Caco-2 (cell line): ENCODE results near the gene CLDN6. TPM values are rescaled to one million over a fixed set of nuclear protein-coding genes. Genes with fewer than 3 reads are reported as not detected.

Experiments
- BruUV-seq: library from RNA; stranded (reverse); fragments of 400-500 nt; replicated peaks from 2 replicates; lab custom pipeline; 2021; lab: Mats Ljungman, UMichigan
- CTCF ChIA-PET: fragments of 300-600 bp; sonication (Branson Sonifier 250); formaldehyde crosslinking; loops from one replicate; lab custom pipeline; 2022; ENCODE audit warnings: antibody characterized with exemption; lab: Charles Lee
- POLR2A ChIA-PET: fragments of 300-600 bp; sonication (Branson Sonifier 250); formaldehyde crosslinking; loops from one replicate; lab custom pipeline; 2022; ENCODE audit warnings: antibody characterized with exemption; lab: Charles Lee
- DNase-seq, 2 experiments: peaks; one replicate each; pipeline versions ENCODE4 v3.0.0 to v3.0.0-alpha.2; 2020 to 2022
- H3K27me3 ChIP-seq: replicated peaks from 2 replicates; pipeline ENCODE4 v1.6.0; 2011; ENCODE audit warnings: low read length; ENCODE audit not compliant: control insufficient read depth, insufficient read depth
- H3K36me3 ChIP-seq: 2 replicates; pipeline ENCODE4 v1.5.1; 2011; ENCODE audit warnings: low read length; ENCODE audit not compliant: control insufficient read depth, insufficient read depth
- H3K4me1 ChIP-seq: fragments of 250-450 bp; sonication (Bioruptor Pico); 2 replicates; pipeline ENCODE4 v1.5.1; 2020; ENCODE audit warnings: mild to moderate bottlenecking
- H3K4me3 ChIP-seq: 2 replicates; pipeline ENCODE4 v1.5.1; 2011; ENCODE audit warnings: low read depth, mild to moderate bottlenecking, control low read depth, low read length
- H3K9me3 ChIP-seq: fragments of 250-450 bp; sonication (Bioruptor Pico); 2 replicates; pipeline ENCODE4 v1.5.1; 2020; ENCODE audit warnings: mild to moderate bottlenecking, moderate library complexity
- H3K27ac Mint-ChIP-seq: one replicate; pipeline ENCODE4 v1.8.0; 2022; ENCODE audit warnings: mixed read lengths; ENCODE audit not compliant: unreplicated experiment
- H3K27me3 Mint-ChIP-seq: one replicate; pipeline ENCODE4 v1.8.0; 2022; ENCODE audit warnings: mixed read lengths; ENCODE audit not compliant: insufficient read depth, unreplicated experiment
- H3K36me3 Mint-ChIP-seq: one replicate; pipeline ENCODE4 v1.8.0; 2022; ENCODE audit warnings: mild to moderate bottlenecking, mixed read lengths; ENCODE audit not compliant: insufficient read depth, unreplicated experiment
- H3K4me1 Mint-ChIP-seq: one replicate; pipeline ENCODE4 v1.8.0; 2022; ENCODE audit warnings: low read depth, mixed read lengths; ENCODE audit not compliant: unreplicated experiment
- H3K4me3 Mint-ChIP-seq: one replicate; pipeline ENCODE4 v1.8.0; 2022; ENCODE audit warnings: mild to moderate bottlenecking, moderate library complexity, mixed read lengths; ENCODE audit not compliant: unreplicated experiment
- H3K9me3 Mint-ChIP-seq: one replicate; pipeline ENCODE4 v1.8.0; 2022; ENCODE audit warnings: mixed read lengths; ENCODE audit not compliant: unreplicated experiment
- CTCF ChIP-seq, 2 experiments: fragments of 200-600 bp in 1 of 2; IDR thresholded peaks; 1 replicate in 1 of 2; 2 replicates in 1 of 2; pipeline versions ENCODE4 v1.5.1 to v1.8.0; 2011 to 2022; ENCODE audit warnings: antibody characterized with exemption in 1 of 2, control low read depth in 1 of 2, inconsistent platforms in 1 of 2, low read depth in 1 of 2, low read length in 1 of 2, mild to moderate bottlenecking in 1 of 2, moderate library complexity in 1 of 2; ENCODE audit not compliant: insufficient read depth in 1 of 2, severe bottlenecking in 1 of 2, unreplicated experiment in 1 of 2
- intact Hi-C: fragments of 100-400 bp; cut with micrococcal nuclease; formaldehyde crosslinking; loops from one replicate; pipeline ENCODE4 v1.10.0; 2022; ENCODE audit not compliant: unreplicated experiment
- total RNA-seq: library from RNA; stranded (reverse); gene quantifications from 2 replicates; pipeline ENCODE4 v1.2.3, GENCODE V29; 2022

Gene CLDN6
- total RNA-seq, 1 experiment from 2014 or later, result 9.0 TPM

- ChIA-PET POLR2A (no interaction called here), CTCF (no interaction called here)
- no peak overlapping the region for H3K27ac Mint-ChIP-seq
- Histone ChIP-seq H3K4me3 (no peak overlapping the region), H3K4me1 (0 out of 2 replicates have a peak, but pooled peaks cover 8% of the 10 kb centered on the region), H3K9me3 (no peaks in the 10 kb centered on the region), H3K36me3 (no peaks in the 10 kb centered on the region), H3K27me3 (no peaks in the 10 kb centered on the region)
- no peaks in the 10 kb centered on the region for H3K4me1 Mint-ChIP-seq
- intact Hi-C loops, result no loop called here
- H3K4me3 Mint-ChIP-seq, result no peak overlapping the region
- H3K27me3 Mint-ChIP-seq, result no peaks in the 10 kb centered on the region
- no peak for TF ChIP-seq CTCF (IDR thresholded peaks at IDR 0.05; ENCODE audit: insufficient read depth in 1 of 2, low read depth in 1 of 2, low read length in 1 of 2, severe bottlenecking in 1 of 2, unreplicated experiment in 1 of 2)
- no peak for DNase-seq
- H3K9me3 Mint-ChIP-seq, result no peaks in the 10 kb centered on the region
- no TSS peak for BruUV-seq
- H3K36me3 Mint-ChIP-seq, result no peaks in the 10 kb centered on the region
Measured at GRCh38 chr16:2987833-2988232, 30.1 kb downstream of the CLDN6 start.

- Histone ChIP-seq H3K27me3 (no peaks in the 10 kb centered on the region), H3K4me3 (no peak overlapping the region), H3K4me1 (0 out of 2 replicates have a peak, but pooled peaks cover 8% of the 10 kb centered on the region), H3K9me3 (no peaks in the 10 kb centered on the region), H3K36me3 (no peaks in the 10 kb centered on the region)
- CTCF ChIA-PET, result no interaction called here
- no peak overlapping the region for H3K4me3 Mint-ChIP-seq
- DNase-seq, result no peak
- POLR2A ChIA-PET, result no interaction called here
- no peaks in the 10 kb centered on the region for H3K36me3 Mint-ChIP-seq
- intact Hi-C loops, result no loop called here
- H3K9me3 Mint-ChIP-seq, result no peaks in the 10 kb centered on the region
- BruUV-seq, result no TSS peak
- TF ChIP-seq CTCF (IDR thresholded peaks at IDR 0.05; ENCODE audit: insufficient read depth in 1 of 2, low read depth in 1 of 2, low read length in 1 of 2, severe bottlenecking in 1 of 2, unreplicated experiment in 1 of 2), result no peak
- no peak overlapping the region for H3K27ac Mint-ChIP-seq
- no peaks in the 10 kb centered on the region for H3K27me3 Mint-ChIP-seq
- no peaks in the 10 kb centered on the region for H3K4me1 Mint-ChIP-seq
Measured at GRCh38 chr16:2987286-2987685, 30.7 kb downstream of the CLDN6 start.

- POLR2A ChIA-PET, result no interaction called here
- no peak overlapping the region for H3K4me3 Mint-ChIP-seq
- no peaks in the 10 kb centered on the region for H3K9me3 Mint-ChIP-seq
- H3K36me3 ChIP-seq, result no peaks in the 10 kb centered on the region
- intact Hi-C loops, result no loop called here
- CTCF ChIA-PET, result no interaction called here
- H3K27me3 ChIP-seq, result no peaks in the 10 kb centered on the region
- no peak overlapping the region for H3K27ac Mint-ChIP-seq
- H3K4me1 ChIP-seq, result 0 out of 2 replicates have a peak, but pooled peaks cover 8% of the 10 kb centered on the region
- no TSS peak for BruUV-seq
- TF ChIP-seq CTCF (IDR thresholded peaks at IDR 0.05; ENCODE audit: insufficient read depth in 1 of 2, low read depth in 1 of 2, low read length in 1 of 2, severe bottlenecking in 1 of 2, unreplicated experiment in 1 of 2), result no peak
- no peaks in the 10 kb centered on the region for H3K27me3 Mint-ChIP-seq
- no peak overlapping the region for H3K4me3 ChIP-seq
- DNase-seq, result no peak
- no peaks in the 10 kb centered on the region for H3K4me1 Mint-ChIP-seq
- H3K36me3 Mint-ChIP-seq, result no peaks in the 10 kb centered on the region
- H3K9me3 ChIP-seq, result no peaks in the 10 kb centered on the region
Measured at GRCh38 chr16:2986623-2987188, 31.3 kb downstream of the CLDN6 start.
